B cell (primary cell): ENCODE results near the gene TRIM24. TPM values are rescaled to one million over a fixed set of nuclear protein-coding genes. Genes with fewer than 3 reads are reported as not detected.
"Not testable (repeated sequence)": the region's sequence is repeated elsewhere in the genome, so short reads cannot be mapped to it uniquely, and the experiment has no call there.

Source experiments
- ATAC-seq: fragments of 200-7000 bp; cut with Tn5 transposase; one replicate; pipeline ENCODE4 v1.10.0; 2021; ENCODE audit warnings: low read depth, mild to moderate bottlenecking, moderate number of reproducible peaks, moderate library complexity
- CTCF ChIA-PET: fragments of 350-600 bp; sonication (Branson Sonifier 250); formaldehyde crosslinking; loops from one replicate; lab custom pipeline; 2021; ENCODE audit warnings: antibody characterized with exemption, inconsistent platforms; lab: Charles Lee
- POLR2A ChIA-PET: fragments of 350-600 bp; sonication (Branson Sonifier 250); formaldehyde crosslinking; loops from one replicate; lab custom pipeline; 2021; ENCODE audit warnings: antibody characterized with exemption; lab: Charles Lee
- DNase-seq: peaks from one replicate; pipeline ENCODE4 v3.0.0; 2013
- H2AFZ ChIP-seq: 2 replicates; pipeline ENCODE4 v1.6.1; 2012; ENCODE audit warnings: mild to moderate bottlenecking, low read depth, low read length; ENCODE audit not compliant: insufficient read depth, poor library complexity, severe bottlenecking
- H3K27ac ChIP-seq, 2 donors: 1 replicate in 1 of 2; 2 replicates in 1 of 2; pipeline ENCODE4 v1.5.1; 2012 to 2013; ENCODE audit warnings: low read length in 2 of 2, mild to moderate bottlenecking in 2 of 2, moderate library complexity in 1 of 2
- H3K27me3 ChIP-seq, 4 experiments: fragments of 200-600 bp in 1 of 4; sonication (generic) in 1 of 4; replicated peaks in 1 of 4; 1 replicate in 2 of 4; 2 replicates in 2 of 4; pipeline versions ENCODE4 v1.6.1 to v1.7.0; 2013 to 2016; ENCODE audit warnings: low read length in 3 of 4, mild to moderate bottlenecking in 2 of 4, mixed read lengths in 1 of 4, moderate library complexity in 1 of 4; ENCODE audit not compliant: insufficient read depth in 4 of 4, control insufficient read depth in 3 of 4; ENCODE audit errors: control extremely low read depth in 1 of 4
- H3K36me3 ChIP-seq, 2 experiments: replicated peaks in 1 of 2; 1 replicate in 1 of 2; 2 replicates in 1 of 2; pipeline versions ENCODE4 v1.6.1 to v1.7.1; 2013; ENCODE audit warnings: low read length in 1 of 2; ENCODE audit not compliant: insufficient read depth in 2 of 2, control insufficient read depth in 1 of 2; ENCODE audit errors: control extremely low read depth in 1 of 2, extremely low read depth in 1 of 2
- H3K4me1 ChIP-seq, 2 donors: fragments of 200-600 bp in 1 of 2; sonication (generic) in 1 of 2; 1 replicate in 1 of 2; 2 replicates in 1 of 2; pipeline versions ENCODE4 v1.5.1 to v1.6.1; 2013 to 2017; ENCODE audit warnings: low read length in 2 of 2; ENCODE audit not compliant: control insufficient read depth in 2 of 2, insufficient read depth in 2 of 2
- H3K4me2 ChIP-seq: replicated peaks from 2 replicates; pipeline ENCODE3; 2012; ENCODE audit warnings: mild to moderate bottlenecking, low read depth, low read length; ENCODE audit not compliant: poor library complexity, severe bottlenecking
- H3K4me3 ChIP-seq, 5 experiments: fragments of 200-600 bp in 1 of 5; sonication (generic) in 1 of 5; 1 replicate in 3 of 5; 2 replicates in 2 of 5; pipeline versions ENCODE4 v1.5.1 to v1.7.0; 2011 to 2016; ENCODE audit warnings: low read length in 4 of 5, mild to moderate bottlenecking in 4 of 5, low read depth in 2 of 5, control low read depth in 1 of 5, moderate library complexity in 1 of 5; ENCODE audit not compliant: insufficient read depth in 1 of 5; ENCODE audit errors: control extremely low read depth in 1 of 5, extremely low read depth in 1 of 5
- H3K79me2 ChIP-seq: fragments of 200-600 bp; sonication (generic); one replicate; pipeline ENCODE4 v1.6.0; 2016; ENCODE audit warnings: low read length; ENCODE audit not compliant: control insufficient read depth, insufficient read depth
- H3K9ac ChIP-seq: fragments of 200-600 bp; sonication (generic); 2 replicates; pipeline ENCODE4 v1.6.1; 2017; ENCODE audit warnings: mild to moderate bottlenecking, low read length, moderate library complexity
- H3K9me3 ChIP-seq, 3 donors: one replicate each; pipeline versions ENCODE4 v1.6.1 to v1.7.1; 2013; ENCODE audit warnings: low read length in 2 of 3; ENCODE audit not compliant: control insufficient read depth in 2 of 3, insufficient read depth in 1 of 3; ENCODE audit errors: control extremely low read depth in 1 of 3
- H4K20me1 ChIP-seq: 2 replicates; pipeline ENCODE4 v1.6.0; 2012; ENCODE audit warnings: mild to moderate bottlenecking, low read length; ENCODE audit not compliant: insufficient read depth, control insufficient read depth, poor library complexity, severe bottlenecking
- H3K27ac Mint-ChIP-seq: one replicate; pipeline ENCODE4 v1.8.0; 2021; ENCODE audit warnings: mixed read lengths
- H3K27me3 Mint-ChIP-seq: one replicate; pipeline ENCODE4 v1.8.0; 2021; ENCODE audit warnings: mixed read lengths
- H3K4me1 Mint-ChIP-seq: one replicate; pipeline ENCODE4 v1.8.0; 2021; ENCODE audit warnings: mixed read lengths
- H3K4me3 Mint-ChIP-seq: one replicate; pipeline ENCODE4 v1.8.0; 2021; ENCODE audit warnings: mixed read lengths
- H3K9me3 Mint-ChIP-seq: one replicate; pipeline ENCODE4 v1.8.0; 2022; ENCODE audit warnings: mixed read lengths; ENCODE audit not compliant: insufficient read depth
- CTCF ChIP-seq: fragments of 200-600 bp; IDR thresholded peaks from one replicate; pipeline ENCODE4 v1.8.0; 2022; ENCODE audit warnings: antibody characterized with exemption, mild to moderate bottlenecking
- EZH2 ChIP-seq: IDR thresholded peaks from 2 replicates; pipeline ENCODE4 v1.6.1; 2012; ENCODE audit warnings: borderline replicate concordance, low read depth, mild to moderate bottlenecking, moderate library complexity, low read length; ENCODE audit not compliant: insufficient read depth, poor library complexity, severe bottlenecking
- WGBS: methylation state at CpG from one replicate; pipeline ENCODE4 v1.1.5; 2013; ENCODE audit warnings: missing lambda C conversion rate; ENCODE audit not compliant: insufficient coverage; 5-methylcytosine and 5-hydroxymethylcytosine counted together
- intact Hi-C: fragments of 100-400 bp; cut with micrococcal nuclease; formaldehyde crosslinking; loops from one replicate; pipeline ENCODE4 v1.10.0; 2022
- polyA minus RNA-seq: library from RNA; depleted of rRNA, polyadenylated mRNA; stranded (reverse); fragments of >200 nt; gene quantifications from 2 replicates; pipeline ENCODE4 v1.2.3, GENCODE V29; 2012
- polyA plus RNA-seq: library from polyadenylated mRNA; depleted of rRNA; stranded (reverse); fragments of >200 nt; gene quantifications from 2 replicates; pipeline ENCODE4 v1.2.3, GENCODE V29; 2012
- total RNA-seq, 2 donors: library from RNA; stranded (reverse); fragments of 120-200 nt in 1 of 2; gene quantifications; 1 replicate in 1 of 2; 2 replicates in 1 of 2; pipeline versions ENCODE4 v1.2.3 to v1.2.4, GENCODE V29; 2013 to 2022

The TRIM24 gene
- total RNA-seq (16.5 and 18.7 TPM in 2 replicates), polyA plus RNA-seq (3.7 TPM in 2 replicates), polyA minus RNA-seq (6.8 and 8.3 TPM in 2 replicates)
- 9.8 TPM for total RNA-seq (2013)

- Histone ChIP-seq H3K79me2 (peaks cover 21% of the 10 kb centered on the region), H3K27me3 (no peaks in the 10 kb centered on the region), H3K4me1 (peaks cover 9 to 14% of the 10 kb centered on the region in 2 donors), H3K4me2 (peak within 1 kb of the TSS; percentile 92), H3K4me3 (peak within 1 kb of the TSS; percentile 70 to 89 (median 84)), H2AFZ (peak within 1 kb of the TSS; percentile 91), H3K9ac (peak within 1 kb of the TSS; percentile 72), H3K36me3 (no peaks in the 10 kb centered on the region), H3K27ac (peak within 1 kb of the TSS; percentile 70 to 82), H4K20me1 (peaks cover 9% of the 10 kb centered on the region), H3K9me3 (peaks cover 0 to 4% (median 0%) of the 10 kb centered on the region in 3 donors)
- Mint-ChIP-seq H3K4me1 (peaks cover 19% of the 10 kb centered on the region), H3K4me3 (peak within 1 kb of the TSS; percentile 91), H3K27ac (peak within 1 kb of the TSS; percentile 94), H3K9me3 (peaks cover 2% of the 10 kb centered on the region), H3K27me3 (peaks cover 3% of the 10 kb centered on the region)
- intact Hi-C loops: loop anchor here (1.0 to 10.0 kb wide), 3 partner anchors 458 to 882 kb away; partner anchors contain the start of genes CREB3L2 and FMC1
- TF ChIP-seq EZH2 (no peak), CTCF (no peak)
- WGBS: under 1% methylated on average over 54 of the region's 59 CpGs
- DNase-seq (no peak), ATAC-seq (no peak)
- POLR2A ChIA-PET: interaction anchor here (0.7 kb wide), 1 partner anchor 426 kb away, joined by 3 read pairs; no protein-coding TSS in a partner anchor
- CTCF ChIA-PET: no interaction called here
Measured at GRCh38 chr7:138460176-138460648, at the start of gene TRIM24. Gene TRIM24 (plus strand): TSS chr7:138460259. CDS start chr7:138460549, 290 bp downstream.

GRCh38 chr7:138412077-138412476 lies 48.0 kb upstream of the TRIM24 start:
- H3K4me3 ChIP-seq, H3K4me2 ChIP-seq, H3K4me1 ChIP-seq, H2AFZ ChIP-seq, ATAC-seq, DNase-seq, H3K4me3 Mint-ChIP-seq, H3K4me1 Mint-ChIP-seq, H4K20me1 ChIP-seq, H3K9ac ChIP-seq, H3K27me3 ChIP-seq, H3K9me3 Mint-ChIP-seq, CTCF ChIA-PET, intact Hi-C loops, POLR2A ChIA-PET, H3K9me3 ChIP-seq, H3K27ac ChIP-seq, H3K79me2 ChIP-seq, H3K27ac Mint-ChIP-seq, H3K36me3 ChIP-seq: not testable (repeated sequence)
- 97% methylated on average over 2 of the region's 3 CpGs for WGBS
- H3K27me3 Mint-ChIP-seq: peaks cover 10% of the 10 kb centered on the region

- ATAC-seq, intact Hi-C loops, H3K4me2 ChIP-seq, H3K4me1 Mint-ChIP-seq, H2AFZ ChIP-seq, DNase-seq, H3K9me3 ChIP-seq, H3K4me3 Mint-ChIP-seq, H4K20me1 ChIP-seq, H3K27ac ChIP-seq, H3K36me3 ChIP-seq, H3K4me1 ChIP-seq, H3K4me3 ChIP-seq, H3K27me3 ChIP-seq, H3K27ac Mint-ChIP-seq, H3K9ac ChIP-seq, POLR2A ChIA-PET, H3K79me2 ChIP-seq, CTCF ChIA-PET, H3K9me3 Mint-ChIP-seq: not testable (repeated sequence)
- peaks cover 10% of the 10 kb centered on the region for H3K27me3 Mint-ChIP-seq
- 100% methylated on average over 2 of the region's 6 CpGs for WGBS
Measured at GRCh38 chr7:138412921-138413320, 47.1 kb upstream of the TRIM24 start.
